Loucy (cell line): ENCODE results near the gene USP25.

Experiments used
- EZH2phosphoT487 ChIP-seq: fragments of 200-600 bp; IDR thresholded peaks from 2 replicates; pipeline ENCODE4 v1.6.1; 2018; ENCODE audit warnings: antibody characterized with exemption, mild to moderate bottlenecking, moderate library complexity, borderline replicate concordance
- TF ChIP-seq, protein P1 (sequence below): fragments of 200-600 bp; sonication (generic); conservative IDR thresholded peaks from 2 replicates; pipeline ENCODE4 v1.5.1; 2014; ENCODE audit warnings: mild to moderate bottlenecking, antibody characterized with exemption, low read length

DNA sequence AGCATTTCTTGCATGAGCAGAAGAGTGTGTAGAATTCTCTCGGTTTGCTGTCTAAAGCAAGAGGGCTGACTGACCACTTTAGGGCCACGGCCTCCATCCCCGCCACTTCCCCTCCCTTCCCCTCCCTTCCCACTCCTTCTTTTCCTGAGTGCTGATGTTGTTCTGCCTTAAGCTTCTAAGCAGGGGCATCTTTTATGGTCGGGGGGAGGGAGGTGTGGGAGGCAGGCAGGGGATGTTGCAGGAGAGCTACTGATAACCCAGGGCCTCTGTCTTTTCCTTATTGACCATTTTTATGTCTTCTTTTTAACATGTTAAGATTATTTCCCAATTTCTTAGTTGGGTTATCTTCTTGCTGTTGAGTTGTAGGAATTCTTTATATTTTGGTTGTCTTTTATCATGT, 15.1 kb downstream of the USP25 start:
- TF ChIP-seq, protein P1, sequence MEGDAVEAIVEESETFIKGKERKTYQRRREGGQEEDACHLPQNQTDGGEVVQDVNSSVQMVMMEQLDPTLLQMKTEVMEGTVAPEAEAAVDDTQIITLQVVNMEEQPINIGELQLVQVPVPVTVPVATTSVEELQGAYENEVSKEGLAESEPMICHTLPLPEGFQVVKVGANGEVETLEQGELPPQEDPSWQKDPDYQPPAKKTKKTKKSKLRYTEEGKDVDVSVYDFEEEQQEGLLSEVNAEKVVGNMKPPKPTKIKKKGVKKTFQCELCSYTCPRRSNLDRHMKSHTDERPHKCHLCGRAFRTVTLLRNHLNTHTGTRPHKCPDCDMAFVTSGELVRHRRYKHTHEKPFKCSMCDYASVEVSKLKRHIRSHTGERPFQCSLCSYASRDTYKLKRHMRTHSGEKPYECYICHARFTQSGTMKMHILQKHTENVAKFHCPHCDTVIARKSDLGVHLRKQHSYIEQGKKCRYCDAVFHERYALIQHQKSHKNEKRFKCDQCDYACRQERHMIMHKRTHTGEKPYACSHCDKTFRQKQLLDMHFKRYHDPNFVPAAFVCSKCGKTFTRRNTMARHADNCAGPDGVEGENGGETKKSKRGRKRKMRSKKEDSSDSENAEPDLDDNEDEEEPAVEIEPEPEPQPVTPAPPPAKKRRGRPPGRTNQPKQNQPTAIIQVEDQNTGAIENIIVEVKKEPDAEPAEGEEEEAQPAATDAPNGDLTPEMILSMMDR: no peak
- TF ChIP-seq EZH2phosphoT487: no peak
